TTC549 (cell line): ENCODE measurements around the gene PIGW.

Experiments used
- FAIRE-seq: peaks from 2 replicates; lab custom pipeline; 2012; peaks lifted over from hg19 to GRCh38; lab: Jason Lieb, UNC

Gene PIGW, protein sequence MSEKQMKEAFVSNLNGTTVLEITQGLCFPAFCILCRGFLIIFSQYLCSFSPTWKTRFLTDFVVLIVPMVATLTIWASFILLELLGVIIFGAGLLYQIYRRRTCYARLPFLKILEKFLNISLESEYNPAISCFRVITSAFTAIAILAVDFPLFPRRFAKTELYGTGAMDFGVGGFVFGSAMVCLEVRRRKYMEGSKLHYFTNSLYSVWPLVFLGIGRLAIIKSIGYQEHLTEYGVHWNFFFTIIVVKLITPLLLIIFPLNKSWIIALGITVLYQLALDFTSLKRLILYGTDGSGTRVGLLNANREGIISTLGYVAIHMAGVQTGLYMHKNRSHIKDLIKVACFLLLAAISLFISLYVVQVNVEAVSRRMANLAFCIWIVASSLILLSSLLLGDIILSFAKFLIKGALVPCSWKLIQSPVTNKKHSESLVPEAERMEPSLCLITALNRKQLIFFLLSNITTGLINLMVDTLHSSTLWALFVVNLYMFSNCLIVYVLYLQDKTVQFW

DNA sequence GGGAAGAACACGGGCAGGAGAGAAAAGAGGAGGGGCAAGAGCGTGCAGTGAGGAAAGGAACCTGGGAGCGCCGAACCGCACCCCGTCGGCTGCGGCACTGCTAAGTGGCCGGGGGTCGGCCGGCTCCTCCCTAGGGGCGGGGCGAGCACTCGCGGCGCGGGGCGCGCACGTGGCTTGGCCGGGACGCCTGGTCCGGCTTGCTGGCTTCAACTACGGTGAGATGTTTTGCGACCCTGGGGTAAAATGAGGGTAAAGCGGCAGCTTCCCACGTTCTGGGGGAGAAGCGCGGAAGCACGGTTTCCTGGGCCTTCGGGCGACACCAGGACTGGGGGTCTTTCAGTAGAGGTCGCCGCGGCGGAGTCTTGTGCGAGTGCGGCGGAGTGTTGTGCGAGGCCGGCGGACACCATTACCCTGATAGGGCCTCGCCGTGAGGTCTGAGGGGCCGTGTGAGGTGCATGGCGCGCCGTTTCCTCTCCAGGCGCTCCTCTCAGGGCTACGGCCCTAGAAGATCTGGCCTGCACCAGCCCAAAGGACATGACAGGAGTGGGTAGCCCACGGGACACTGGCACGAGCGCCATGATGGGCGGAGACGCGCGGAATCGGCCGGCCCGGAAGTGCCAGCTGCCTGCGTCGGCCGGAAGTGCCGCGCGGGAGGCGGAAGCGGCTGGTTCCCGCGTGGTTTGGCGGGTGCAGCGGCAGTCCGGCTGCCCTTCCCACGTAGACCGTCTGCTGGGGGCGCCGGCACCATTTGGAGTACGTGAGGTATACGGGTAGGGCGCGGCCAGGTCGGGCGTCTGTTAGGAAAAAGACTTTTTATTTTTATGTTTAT, at the start of gene PIGW, which contains the start of gene MYO19:
PIGW (plus strand) TSS at position 148 of the 829 bp plus-strand sequence. CDS start 2,115 bp downstream, outside the sequence.
MYO19 (minus strand) TSS at position 29 of the 829 bp plus-strand sequence. CDS start 2,330 bp downstream, outside the sequence.
- no peak for FAIRE-seq

DNA sequence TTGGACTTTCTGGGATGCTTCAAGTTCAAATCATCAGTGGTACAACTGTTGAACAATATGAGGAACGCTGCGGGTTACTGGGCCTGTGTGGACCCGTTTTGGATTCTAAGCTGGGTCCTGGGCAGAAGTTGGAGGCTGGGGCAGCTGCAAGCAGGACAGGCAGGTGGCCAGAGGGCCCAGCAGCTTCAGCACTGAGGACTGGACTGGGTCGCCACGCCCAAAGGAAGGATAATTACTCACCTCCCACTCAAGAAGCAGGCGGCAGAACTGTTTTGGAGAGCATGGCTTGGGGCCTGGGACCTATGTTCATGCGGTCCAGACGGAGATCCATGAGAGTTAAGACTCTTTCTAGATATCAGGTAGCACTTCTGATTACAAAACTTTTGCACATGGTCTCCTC, 49.8 kb upstream of the PIGW start:
- FAIRE-seq: no peak

DNA sequence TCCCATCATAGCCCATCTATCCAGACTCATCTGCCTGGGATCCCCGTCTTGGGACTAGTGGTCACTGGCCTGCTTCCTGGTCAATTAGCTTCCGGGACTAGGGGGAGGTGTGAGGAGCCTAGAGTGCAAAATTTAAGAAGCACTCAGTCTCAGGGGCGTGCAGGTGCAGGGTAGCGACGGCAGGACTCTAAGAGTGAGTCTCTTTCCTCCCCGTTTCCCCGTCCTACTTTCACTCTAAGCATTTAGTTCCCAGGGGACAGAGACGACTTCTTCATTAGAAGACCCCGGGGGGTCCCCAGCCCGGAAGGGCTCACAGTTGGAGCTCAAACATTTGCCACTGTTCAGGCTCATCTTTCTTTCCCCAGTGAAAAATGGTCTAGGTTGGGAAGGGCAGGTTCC, 49.0 kb upstream of the PIGW start:
- FAIRE-seq: no peak

DNA sequence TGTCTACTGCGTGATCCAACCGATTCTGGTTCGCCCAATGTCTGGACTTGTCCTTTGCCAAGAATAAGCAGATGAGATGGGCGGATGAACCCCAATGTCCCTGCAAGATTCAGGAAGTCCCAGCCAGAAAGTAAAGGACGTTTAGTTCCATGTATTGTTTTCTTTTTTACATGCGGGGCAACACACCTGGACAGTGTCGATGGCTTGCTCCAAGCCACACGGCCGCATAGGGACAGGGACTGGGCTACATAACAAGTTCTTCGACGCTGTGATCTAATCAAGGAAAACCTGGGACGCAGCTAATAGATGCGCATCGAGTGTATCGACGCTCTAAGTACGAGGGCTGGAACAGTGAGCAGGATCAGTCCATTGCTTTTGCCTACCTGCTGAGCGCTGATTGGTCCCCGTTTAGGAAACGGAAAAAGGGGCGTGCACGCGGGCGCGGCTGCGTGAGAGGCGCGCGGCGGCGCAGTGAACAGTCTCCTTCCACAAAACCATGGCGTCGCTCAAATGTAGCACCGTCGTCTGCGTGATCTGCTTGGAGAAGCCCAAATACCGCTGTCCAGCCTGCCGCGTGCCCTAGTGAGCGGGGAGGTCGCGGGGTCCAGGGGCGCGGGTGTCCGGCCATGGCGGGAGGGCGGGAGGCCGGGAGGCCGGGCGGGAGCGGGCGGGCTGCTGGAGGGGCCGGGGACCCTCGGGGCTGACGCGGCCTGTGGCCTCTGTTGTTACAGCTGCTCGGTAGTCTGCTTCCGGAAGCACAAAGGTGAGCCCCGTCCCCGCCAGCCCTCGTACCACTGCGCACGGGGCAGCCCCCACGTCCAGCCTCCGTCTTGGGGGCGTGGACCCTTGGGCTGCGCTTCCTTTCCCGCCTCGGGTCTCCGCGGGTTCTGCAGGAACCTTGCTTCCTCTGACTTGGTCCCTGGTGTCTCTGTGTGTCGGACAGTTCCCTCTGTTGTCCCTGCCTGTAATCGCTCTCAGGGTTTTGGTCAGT, 48.3 kb upstream of the PIGW start, which contains the start of gene ZNHIT3:
ZNHIT3 (plus strand) TSS at position 478 of the 991 bp plus-strand sequence; CDS start at position 497, 19 bp downstream.
- no peak for FAIRE-seq

DNA sequence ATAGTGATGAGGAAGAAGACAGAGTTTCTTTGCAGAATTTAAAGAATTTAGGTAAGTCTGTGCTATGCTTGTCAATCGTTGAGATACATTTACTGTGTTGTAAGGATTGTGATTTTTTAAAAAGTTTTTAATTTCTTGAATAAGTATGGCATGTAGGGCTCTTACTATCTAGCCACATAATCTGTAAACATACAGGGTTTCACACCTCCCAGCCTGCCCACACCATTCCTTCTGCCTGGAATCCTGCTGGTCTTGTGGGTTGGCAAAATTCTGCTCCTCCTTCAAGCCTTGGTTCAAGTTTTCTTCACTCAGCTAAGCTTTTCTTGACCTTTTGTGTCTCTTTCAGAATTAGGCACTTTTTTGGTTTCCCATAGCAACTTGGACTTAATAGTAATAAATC, 40.8 kb upstream of the PIGW start:
- no peak for FAIRE-seq

DNA sequence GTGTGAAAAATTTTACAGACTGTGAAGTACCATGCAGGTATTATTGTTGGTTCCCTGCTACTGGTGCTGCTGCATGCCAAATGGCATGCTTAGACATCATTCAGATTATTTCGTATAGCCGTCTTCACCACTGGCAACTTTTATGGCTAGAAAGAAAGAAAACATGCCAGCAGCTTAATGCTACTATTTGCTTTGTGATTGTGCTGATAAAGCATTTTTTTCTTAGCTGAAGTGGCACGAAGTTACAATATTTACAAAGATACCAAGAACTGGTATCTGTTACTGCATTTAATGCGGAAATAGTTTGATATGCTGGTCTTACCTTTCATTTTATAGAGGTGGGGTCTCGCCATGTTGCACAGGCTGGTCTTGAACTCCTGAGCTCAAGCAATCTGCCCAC, 40.1 kb upstream of the PIGW start:
- FAIRE-seq: no peak

DNA sequence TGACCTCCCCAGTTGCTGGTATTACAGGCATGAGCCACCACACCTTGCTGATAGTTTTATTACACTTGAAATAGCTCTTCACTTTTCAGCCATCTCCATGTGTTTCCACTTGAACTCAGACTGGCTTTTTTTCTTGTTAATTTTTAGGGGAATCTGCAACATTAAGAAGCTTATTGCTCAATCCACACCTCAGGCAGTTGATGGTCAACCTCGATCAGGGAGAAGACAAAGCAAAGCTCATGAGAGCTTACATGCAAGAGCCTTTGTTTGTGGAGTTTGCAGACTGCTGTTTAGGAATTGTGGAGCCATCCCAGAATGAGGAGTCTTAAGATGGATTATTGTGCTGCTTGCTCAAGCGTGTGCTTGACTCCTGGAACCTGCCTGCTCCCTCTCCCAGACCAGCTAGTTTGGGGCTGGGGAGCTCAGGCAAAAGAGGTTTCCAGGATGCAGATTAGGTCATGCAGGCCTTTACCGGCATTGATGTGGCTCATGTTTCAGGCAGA, 39.7 kb upstream of the PIGW start:
- no peak for FAIRE-seq

DNA sequence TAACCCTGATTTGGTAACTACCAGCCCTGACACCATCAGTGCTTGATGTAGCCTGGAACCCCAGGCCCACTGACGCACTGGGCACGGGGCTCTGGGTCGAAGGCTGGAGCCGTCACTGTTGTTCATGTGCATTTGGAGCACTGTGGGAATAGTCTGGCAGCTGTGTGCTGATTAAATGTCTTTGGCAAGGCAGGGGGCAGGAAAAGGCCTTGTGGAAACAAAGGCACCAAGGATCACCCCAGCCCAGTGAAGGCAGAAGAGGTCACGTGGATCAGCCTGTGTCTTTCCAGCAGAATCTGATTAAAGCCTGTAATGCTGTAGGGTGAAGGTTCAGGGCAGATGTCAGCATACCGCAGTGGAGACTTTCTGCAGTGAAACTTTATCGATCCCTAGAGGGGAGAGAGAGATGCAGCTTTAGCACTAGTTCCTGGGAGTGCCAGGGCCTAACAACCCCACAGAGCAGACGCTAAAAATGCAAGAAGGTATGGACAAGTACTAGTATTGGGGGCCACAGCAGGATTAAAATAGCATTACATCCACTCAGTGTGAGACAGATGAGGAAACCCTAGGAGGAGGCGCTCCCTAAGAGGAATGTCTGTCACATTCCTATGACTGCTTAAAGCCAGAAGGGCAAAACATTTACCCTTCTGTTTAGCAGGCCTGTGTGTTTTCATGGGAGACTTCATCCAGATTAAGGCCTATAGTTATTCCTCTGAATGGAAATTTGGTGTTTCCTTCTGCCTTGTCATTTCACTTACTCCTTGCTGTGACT, 38.6 kb upstream of the PIGW start:
- no peak for FAIRE-seq

DNA sequence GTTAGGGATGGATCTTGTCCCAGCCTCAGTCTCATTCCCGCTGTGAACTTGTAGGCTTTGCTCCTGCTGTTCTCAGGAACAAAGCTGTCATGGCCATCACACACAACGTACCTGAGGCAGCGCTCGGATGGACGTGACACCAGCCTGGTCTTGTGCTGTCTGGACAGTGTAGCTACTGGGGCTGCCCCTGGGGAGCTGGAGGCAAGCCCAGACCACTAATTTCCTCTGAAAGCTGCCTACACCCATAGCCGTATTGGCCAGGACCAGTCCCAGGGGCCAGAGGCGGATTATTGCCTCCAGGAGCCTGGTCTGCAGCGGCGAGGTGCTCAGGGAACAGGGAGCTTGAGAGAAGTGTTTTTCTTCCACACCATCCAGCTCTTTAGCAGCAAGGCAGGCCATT, 36.6 kb upstream of the PIGW start:
- FAIRE-seq: no peak

DNA sequence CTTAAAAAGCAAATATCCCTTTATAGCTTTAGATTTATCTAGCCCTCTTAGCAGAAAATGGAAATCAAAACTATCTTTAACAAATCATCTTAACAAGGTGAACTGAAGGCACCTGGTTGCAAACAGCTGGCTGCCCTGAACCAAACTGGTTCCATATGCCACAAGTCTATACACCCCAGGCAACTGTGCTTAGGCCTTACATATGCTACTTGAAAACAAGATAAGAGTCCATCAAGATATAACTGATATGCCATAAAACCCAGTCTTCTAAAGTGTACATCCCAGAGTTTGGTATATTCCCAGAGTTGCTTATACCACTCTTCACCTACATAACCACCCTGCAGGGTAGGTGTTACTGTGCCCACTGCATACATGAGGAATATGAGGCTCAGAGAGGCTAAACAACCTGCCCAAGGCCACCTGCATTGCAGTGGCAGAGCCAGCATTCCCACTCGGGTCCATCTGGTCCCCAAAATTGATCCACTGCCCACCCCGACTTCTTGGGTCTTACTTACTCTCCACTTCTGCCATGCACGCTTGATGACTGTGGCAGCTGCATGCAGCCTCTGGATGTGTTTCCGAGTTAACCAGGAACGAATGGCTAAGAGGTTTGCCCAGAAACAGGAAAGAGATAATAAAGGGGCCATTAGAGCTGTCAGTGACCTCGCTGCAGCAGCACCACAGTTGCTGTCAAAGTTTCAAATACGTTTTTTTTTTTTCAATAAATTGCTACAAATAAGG, 36.1 kb upstream of the PIGW start:
- no peak for FAIRE-seq

DNA sequence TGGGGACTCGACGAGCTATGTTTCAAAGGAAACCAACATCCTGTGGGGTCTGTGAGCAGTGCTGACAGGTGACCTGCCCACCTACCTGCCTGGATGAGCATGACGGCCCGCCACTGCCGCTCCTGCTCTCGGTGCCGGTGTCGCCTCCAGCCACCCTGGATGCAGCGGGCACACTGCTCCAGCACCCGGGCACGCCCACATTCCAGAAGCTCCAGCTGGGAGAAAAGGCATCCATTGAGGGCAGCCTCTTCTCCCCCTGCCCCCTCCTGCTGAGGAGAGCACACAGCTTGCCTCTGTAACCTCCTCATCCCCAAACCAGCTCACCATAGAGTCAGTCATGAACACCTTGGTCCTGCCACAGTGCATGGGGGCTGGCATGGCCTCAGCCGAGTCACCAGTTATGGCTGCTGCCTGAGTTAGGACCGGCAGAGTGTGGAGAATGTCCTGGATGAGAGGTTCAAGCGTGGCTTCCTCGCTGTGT, 34.0 kb upstream of the PIGW start:
- FAIRE-seq: no peak

DNA sequence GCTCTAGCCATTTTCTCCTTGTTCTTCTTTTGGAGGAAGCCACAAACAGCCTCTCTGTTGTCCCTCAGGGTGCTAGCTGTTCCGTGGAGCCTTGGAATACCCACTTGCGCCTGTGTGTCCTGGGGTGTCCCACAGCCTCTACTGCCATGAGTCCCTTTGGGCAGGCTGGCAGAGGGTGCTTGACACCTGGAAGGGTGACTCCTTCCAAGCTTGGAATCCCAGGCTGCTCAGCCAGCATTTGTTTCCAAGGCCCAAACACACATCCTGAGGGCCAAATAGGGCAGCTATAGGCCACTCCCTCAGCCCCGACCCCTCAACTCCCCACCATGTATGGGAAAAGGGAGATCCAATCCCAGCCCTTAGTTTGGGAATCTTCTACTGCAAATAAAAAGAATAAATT, 33.4 kb upstream of the PIGW start:
- no peak for FAIRE-seq

DNA sequence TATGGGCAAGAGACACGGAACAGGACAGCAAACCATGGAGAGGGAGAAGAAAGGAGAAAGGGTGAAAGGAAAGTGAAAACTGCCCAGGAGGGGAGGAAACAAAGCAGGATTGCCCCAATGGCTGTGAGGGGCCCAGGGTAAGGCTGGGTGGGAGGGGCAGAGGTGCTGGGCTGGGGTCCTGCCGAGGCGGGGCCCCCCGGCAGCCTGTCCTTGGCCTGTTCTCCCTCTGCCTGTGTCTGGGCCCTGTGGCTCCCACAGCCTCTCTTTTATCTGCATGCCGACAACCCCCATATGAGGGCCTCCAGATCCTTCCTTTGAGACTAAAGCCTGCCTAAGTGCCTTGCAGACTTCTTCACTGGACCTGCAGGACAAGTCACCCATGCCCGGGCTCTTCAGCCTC, 32.8 kb upstream of the PIGW start:
- no peak for FAIRE-seq

DNA sequence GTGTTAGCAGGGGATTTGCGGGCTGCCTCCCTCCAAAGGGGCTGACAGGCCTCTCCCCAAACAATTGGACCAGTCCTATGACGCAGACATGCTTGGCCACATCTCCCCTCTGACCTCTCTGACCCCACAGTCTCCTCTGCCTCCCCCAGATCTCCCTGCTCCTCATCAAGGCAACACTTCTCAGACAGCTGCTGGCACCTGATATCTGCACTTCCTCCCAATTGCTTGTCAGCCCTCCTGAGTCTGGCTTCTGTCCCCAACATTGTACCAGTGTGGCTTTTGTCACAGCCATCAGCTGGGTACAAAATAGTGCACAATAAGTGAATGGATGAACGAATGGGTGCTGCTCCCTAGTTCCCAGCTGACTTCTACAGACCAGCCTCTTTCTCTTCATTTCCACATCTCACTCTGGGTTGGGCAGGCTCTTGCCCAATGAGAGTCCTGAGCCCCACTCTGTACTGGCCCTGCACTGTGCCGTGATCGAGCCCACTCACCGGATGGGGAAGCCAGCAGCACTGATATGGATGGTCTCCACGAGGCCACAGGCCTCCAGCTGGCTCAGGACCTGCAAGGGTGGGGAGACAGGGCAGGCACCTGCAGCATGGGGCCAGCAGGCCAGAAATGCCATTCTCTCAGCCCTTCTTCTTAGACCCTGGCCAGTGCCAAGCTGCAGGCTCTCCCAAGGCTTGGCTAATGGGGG, 31.2 kb upstream of the PIGW start:
- FAIRE-seq: no peak

DNA sequence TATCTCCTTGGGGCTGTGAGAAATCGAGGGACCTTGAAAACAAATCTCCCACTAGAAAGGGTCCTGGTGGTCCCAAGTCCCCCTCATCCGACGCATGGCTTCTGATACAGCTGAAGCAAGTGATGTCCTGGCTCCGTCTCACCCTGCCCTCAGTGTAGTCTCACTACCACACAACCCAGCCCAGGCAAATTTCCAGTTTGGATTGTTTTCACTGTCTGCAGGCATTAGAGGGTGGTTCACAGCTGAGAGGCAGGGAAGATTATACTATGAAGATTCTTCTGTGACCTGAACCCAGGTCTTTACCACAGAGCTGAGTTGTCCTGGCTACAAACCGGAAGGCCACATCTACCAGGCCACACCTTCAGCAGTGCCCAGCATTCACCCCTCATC, 30.6 kb upstream of the PIGW start:
- FAIRE-seq: no peak

DNA sequence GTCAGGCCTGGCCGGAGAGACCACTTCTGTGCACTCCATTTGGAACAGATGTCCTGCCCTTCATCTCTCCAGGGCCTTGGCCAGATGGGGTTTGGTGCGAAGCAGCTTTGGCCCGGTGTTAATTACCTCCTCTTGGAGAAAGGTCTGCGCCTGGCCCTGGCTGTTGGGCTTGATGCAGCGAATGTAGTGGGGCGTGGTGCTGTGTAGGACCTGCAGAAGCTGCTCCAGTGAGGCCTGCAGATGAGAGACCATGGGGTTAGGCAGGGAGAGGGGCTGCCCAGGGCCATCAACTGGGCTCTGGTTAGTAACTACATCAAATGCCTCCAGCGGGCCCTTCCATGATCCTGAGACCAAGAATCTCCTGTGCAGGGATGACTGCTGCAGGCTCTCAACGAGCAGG, 29.6 kb upstream of the PIGW start:
- no peak for FAIRE-seq

DNA sequence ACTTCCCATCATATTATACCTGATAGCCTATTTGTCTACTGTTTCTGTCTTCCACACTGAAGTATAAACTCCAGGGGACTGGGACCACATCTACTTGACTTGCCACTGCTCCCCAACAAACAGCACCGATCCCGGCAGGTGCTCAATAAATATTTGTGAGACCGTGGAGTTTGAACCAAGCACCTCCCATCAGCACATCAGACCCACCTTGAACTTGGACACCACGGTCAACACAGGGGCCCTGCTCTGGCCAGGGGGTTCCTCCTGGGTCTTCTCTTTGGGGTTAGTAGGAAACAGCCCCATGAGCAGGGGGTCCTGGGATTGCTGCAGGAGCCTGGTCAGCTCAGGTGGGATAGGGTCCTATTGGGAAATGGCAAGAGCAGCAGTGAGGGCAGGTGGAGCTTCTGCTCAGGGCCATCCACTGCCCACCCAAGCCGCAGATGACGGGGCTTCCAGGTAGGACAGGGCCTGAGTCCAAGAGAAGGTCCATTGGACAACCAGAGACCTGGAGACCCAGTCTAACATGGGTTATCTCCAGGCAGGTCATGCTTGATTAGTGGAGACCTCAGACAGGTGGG, 28.4 kb upstream of the PIGW start:
- no peak for FAIRE-seq

DNA sequence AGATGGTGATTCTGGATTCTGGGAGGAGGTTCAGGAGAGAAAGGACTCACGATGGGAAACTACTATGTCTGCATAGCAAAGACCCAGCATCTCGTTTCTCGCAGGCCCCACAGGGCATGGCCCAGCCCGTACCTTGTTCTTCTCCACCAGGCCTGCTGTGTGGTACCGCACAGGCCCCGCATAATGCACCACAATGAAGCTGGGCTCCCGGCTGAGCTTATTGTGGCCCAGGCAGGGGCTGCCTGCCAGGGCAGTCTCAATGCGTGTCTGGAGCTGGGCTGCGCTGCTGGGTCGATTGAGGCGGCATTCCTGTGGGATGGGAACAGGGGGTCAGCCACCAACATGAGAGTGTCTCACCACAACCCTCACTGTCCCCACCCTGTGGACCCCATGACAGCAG, 28.0 kb upstream of the PIGW start:
- FAIRE-seq: no peak

DNA sequence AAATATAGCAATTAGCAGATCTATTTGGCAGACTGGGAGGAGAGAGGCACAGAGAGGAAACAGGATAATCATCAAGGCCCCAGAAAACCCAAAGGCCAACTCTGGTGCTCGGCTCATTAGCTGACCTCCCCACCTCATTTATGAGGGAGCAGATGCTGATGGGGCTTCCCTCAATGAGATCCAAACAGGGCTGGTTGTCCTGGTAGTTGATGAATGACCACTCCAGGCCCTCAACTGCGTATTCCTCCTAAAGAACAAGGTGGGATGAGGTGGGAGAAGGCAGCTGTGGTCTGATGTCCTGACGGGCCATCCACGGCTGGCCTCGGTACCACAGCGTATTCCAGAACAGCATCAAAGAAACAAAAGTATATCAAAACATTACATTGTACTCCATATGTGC, 27.5 kb upstream of the PIGW start:
- no peak for FAIRE-seq
